Erythroblast (primary cell): Measurements from ENCODE around the gene C3orf52.

Source experiments
- DNase-seq, 2 experiments: peaks; one replicate each; lab custom pipeline; 2025; lab: John Stamatoyannopoulos, UW
- GATA1 ChIP-seq: IDR thresholded peaks from 2 replicates; pipeline ENCODE4 v1.6.1; 2011; ENCODE audit warnings: low read depth, mild to moderate bottlenecking, control low read depth, low read length, moderate library complexity
- POLR2A ChIP-seq: IDR thresholded peaks from 2 replicates; pipeline ENCODE4 v1.6.1; 2011; ENCODE audit warnings: mild to moderate bottlenecking, low read length

Gene C3orf52

GRCh38 chr3:112074616-112075497 lies 11.3 kb upstream of the C3orf52 start:
- DNase-seq: no peak
- no peak for TF ChIP-seq GATA1
- no peak for TF ChIP-seq POLR2A

- TF ChIP-seq GATA1 (no peak), POLR2A (no peak)
- no peak for DNase-seq
Measured at GRCh38 chr3:112078125-112079083, 7.8 kb upstream of the C3orf52 start.

GRCh38 chr3:112083239-112083638 lies 3.0 kb upstream of the C3orf52 start:
- TF ChIP-seq POLR2A (no peak), GATA1 (no peak)

GRCh38 chr3:112084980-112085705 lies 1.0 kb upstream of the C3orf52 start:
- DNase-seq: no peak
- TF ChIP-seq GATA1: no peak
- TF ChIP-seq POLR2A: no peak

More at GRCh38 chr3:112083239-112083638, 3.0 kb upstream of the C3orf52 start:
- DNase-seq: no peak

- TF ChIP-seq POLR2A (no peak), GATA1 (no peak)
- no peak for DNase-seq
Measured at GRCh38 chr3:112085735-112086075, 484 bp upstream of the C3orf52 start.

- no peak for TF ChIP-seq POLR2A
- TF ChIP-seq GATA1: no peak
- DNase-seq: no peak
Measured at GRCh38 chr3:112086875-112087524, 811 bp downstream of the C3orf52 start.

GRCh38 chr3:112087746-112088145 lies 1.6 kb downstream of the C3orf52 start:
- TF ChIP-seq GATA1 (no peak), POLR2A (no peak)
- no peak for DNase-seq

GRCh38 chr3:112088944-112089343 lies 2.8 kb downstream of the C3orf52 start:
- DNase-seq: no peak
- TF ChIP-seq GATA1 (no peak), POLR2A (no peak)

- TF ChIP-seq POLR2A (no peak), GATA1 (no peak)
- no peak for DNase-seq
Measured at GRCh38 chr3:112089956-112090886, 4.0 kb downstream of the C3orf52 start.

GRCh38 chr3:112090887-112091586 lies 4.8 kb downstream of the C3orf52 start:
- no peak for DNase-seq
- TF ChIP-seq GATA1 (no peak), POLR2A (no peak)

- no peak for TF ChIP-seq POLR2A
- no peak for TF ChIP-seq GATA1
- no peak for DNase-seq
Measured at GRCh38 chr3:112092496-112093179, 6.4 kb downstream of the C3orf52 start.
